ENCODE measurements around the gene DCDC2B. TPM values are rescaled to one million over a fixed set of nuclear protein-coding genes. Genes with fewer than 3 reads are reported as not detected.

Gene DCDC2B
- total and polyA plus RNA-seq, 2 experiments from 2014 or later, result 0.21 TPM; not detected in 1

GRCh38 chr1:32234792-32235191 is 25.9 kb downstream of the DCDC2B start:
- peak; percentile 34 for DNase-seq (ENCODE audit: low spot score)
- H3K27me3 Mint-ChIP-seq (ENCODE audit: insufficient read depth, low read depth, poor library complexity), result peaks cover 3% of the 10 kb centered on the region
- H3K27ac ChIP-seq (ENCODE audit: low read depth), result no peak overlapping the region

GRCh38 chr1:32239337-32239736 is 30.4 kb downstream of the DCDC2B start:
- Mint-ChIP-seq H3K9me3 (no peaks in the 10 kb centered on the region), H3K36me3 (ENCODE audit: low read depth) (peaks cover 2% of the 10 kb centered on the region; the same call in 1 of the 3 replicates), H3K4me3 (peak overlapping the region; percentile 88), H3K27ac (no peak overlapping the region; the same call in 1 of the 2 replicates), H3K27me3 (ENCODE audit: insufficient read depth, low read depth, poor library complexity) (peaks cover 11% of the 10 kb centered on the region), H3K4me1 (peaks cover 16% of the 10 kb centered on the region)
- Histone ChIP-seq H2AFZ (peak overlapping the region; percentile 84), H3K36me3 (ENCODE audit: insufficient read depth) (no peaks in the 10 kb centered on the region), H3K4me2 (peak overlapping the region; percentile 99), H3K79me2 (replicated peaks; ENCODE audit: insufficient read depth) (peaks cover 7% of the 10 kb centered on the region; the same call in 1 of the 2 replicates), H3K4me1 (ENCODE audit: insufficient read depth) (peaks cover 19% of the 10 kb centered on the region), H4K20me1 (replicated peaks; ENCODE audit: insufficient read depth) (no peaks in the 10 kb centered on the region), H3K27ac (ENCODE audit: low read depth) (no peak overlapping the region; the same call in 1 of the 2 replicates), H3K4me3 (peak overlapping the region; percentile 66), H3K27me3 (ENCODE audit: insufficient read depth) (peaks cover 7% of the 10 kb centered on the region; the same call in 1 of the 2 replicates), H3F3A (replicated peaks; ENCODE audit: low read depth) (peaks cover 20% of the 10 kb centered on the region), H3K9me2 (ENCODE audit: insufficient read depth) (no peaks in the 10 kb centered on the region)
- ATAC-seq, result peak; percentile 3; the same call in 2 of the 3 replicates
- DNase-seq (ENCODE audit: low spot score), result peak; percentile 46
- TF ChIP-seq NANOG (IDR thresholded peaks at IDR 0.05; ENCODE audit: borderline replicate concordance) (no peak), EZH2phosphoT487 (IDR thresholded peaks at IDR 0.05; ENCODE audit: unreplicated experiment) (no peak), STAT1 (IDR thresholded peaks at IDR 0.05; ENCODE audit: unreplicated experiment) (no peak), CTCF (conservative IDR thresholded peaks at IDR 0.05; ENCODE audit: low read depth in 2 of 2) (peak; percentile 10 to 30; a peak in 2 of 4 replicates)

More at GRCh38 chr1:32234792-32235191, 25.9 kb downstream of the DCDC2B start:
- Histone ChIP-seq H3K79me2 (replicated peaks; ENCODE audit: insufficient read depth) (peaks cover 7% of the 10 kb centered on the region; the same call in 1 of the 2 replicates), H3F3A (replicated peaks; ENCODE audit: low read depth) (peaks cover 20% of the 10 kb centered on the region), H3K4me2 (no peak overlapping the region), H3K27me3 (ENCODE audit: insufficient read depth) (no peaks in the 10 kb centered on the region), H3K4me3 (no peak overlapping the region), H3K4me1 (ENCODE audit: insufficient read depth) (peaks cover 6% of the 10 kb centered on the region; the same call in 1 of the 2 replicates), H4K20me1 (replicated peaks; ENCODE audit: insufficient read depth) (no peaks in the 10 kb centered on the region), H3K36me3 (ENCODE audit: insufficient read depth) (peaks cover 14% of the 10 kb centered on the region), H2AFZ (no peak overlapping the region), H3K9me2 (ENCODE audit: insufficient read depth) (no peaks in the 10 kb centered on the region)
- H3K36me3 Mint-ChIP-seq (ENCODE audit: low read depth), result peaks cover 33% of the 10 kb centered on the region
- H3K4me3 Mint-ChIP-seq, result no peak overlapping the region
- H3K9me3 Mint-ChIP-seq, result no peaks in the 10 kb centered on the region
- H3K27ac Mint-ChIP-seq, result no peak overlapping the region
- H3K4me1 Mint-ChIP-seq, result peaks cover 11% of the 10 kb centered on the region
- no peak for TF ChIP-seq ZNF331 (CRISPR knock-in tag; IDR thresholded peaks at IDR 0.05; ENCODE audit: low read depth)
- peak; percentile 14 to 47; a peak in 2 of 4 replicates for TF ChIP-seq CTCF (conservative IDR thresholded peaks at IDR 0.05; ENCODE audit: low read depth in 2 of 2)
- no peak for TF ChIP-seq ZNF114 (CRISPR knock-in tag; IDR thresholded peaks at IDR 0.05)
- no peak for TF ChIP-seq EZH2phosphoT487 (IDR thresholded peaks at IDR 0.05; ENCODE audit: unreplicated experiment)
- no peak for ATAC-seq

Measured in GM23338 (cell line).